GM12875 (cell line): Measurements from ENCODE around the gene WFIKKN1.

Experiments
- H3K4me3 ChIP-seq: one replicate; pipeline ENCODE4 v1.5.1; 2011; ENCODE audit warnings: low read depth, low read length, control low read depth
- TF ChIP-seq, protein P1 (sequence below): IDR thresholded peaks from 2 replicates; pipeline ENCODE4 v1.5.1; 2011; ENCODE audit warnings: low read depth, mild to moderate bottlenecking, control low read depth, inconsistent platforms, low read length, moderate library complexity, borderline replicate concordance; ENCODE audit not compliant: insufficient read depth

WFIKKN1 gene

DNA sequence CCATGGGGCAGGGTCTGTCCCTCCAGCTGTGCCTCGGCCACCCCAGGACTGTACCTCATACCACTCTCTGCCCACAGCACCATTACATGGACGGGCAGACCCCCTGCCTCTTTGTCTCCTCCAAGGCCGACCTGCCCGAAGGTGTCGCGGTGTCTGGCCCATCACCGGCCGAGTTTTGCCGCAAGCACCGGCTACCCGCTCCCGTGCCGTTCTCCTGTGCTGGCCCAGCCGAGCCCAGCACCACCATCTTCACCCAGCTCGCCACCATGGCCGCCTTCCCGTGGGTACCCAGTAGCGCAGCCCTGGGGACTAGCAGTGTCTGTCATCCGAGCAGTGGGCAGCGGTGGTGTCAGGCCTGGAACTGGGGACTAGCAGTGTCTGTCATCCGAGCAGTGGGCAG is 42.1 kb downstream of the WFIKKN1 start:
- no peak overlapping the region for H3K4me3 ChIP-seq
- TF ChIP-seq, protein P1, sequence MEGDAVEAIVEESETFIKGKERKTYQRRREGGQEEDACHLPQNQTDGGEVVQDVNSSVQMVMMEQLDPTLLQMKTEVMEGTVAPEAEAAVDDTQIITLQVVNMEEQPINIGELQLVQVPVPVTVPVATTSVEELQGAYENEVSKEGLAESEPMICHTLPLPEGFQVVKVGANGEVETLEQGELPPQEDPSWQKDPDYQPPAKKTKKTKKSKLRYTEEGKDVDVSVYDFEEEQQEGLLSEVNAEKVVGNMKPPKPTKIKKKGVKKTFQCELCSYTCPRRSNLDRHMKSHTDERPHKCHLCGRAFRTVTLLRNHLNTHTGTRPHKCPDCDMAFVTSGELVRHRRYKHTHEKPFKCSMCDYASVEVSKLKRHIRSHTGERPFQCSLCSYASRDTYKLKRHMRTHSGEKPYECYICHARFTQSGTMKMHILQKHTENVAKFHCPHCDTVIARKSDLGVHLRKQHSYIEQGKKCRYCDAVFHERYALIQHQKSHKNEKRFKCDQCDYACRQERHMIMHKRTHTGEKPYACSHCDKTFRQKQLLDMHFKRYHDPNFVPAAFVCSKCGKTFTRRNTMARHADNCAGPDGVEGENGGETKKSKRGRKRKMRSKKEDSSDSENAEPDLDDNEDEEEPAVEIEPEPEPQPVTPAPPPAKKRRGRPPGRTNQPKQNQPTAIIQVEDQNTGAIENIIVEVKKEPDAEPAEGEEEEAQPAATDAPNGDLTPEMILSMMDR, result no peak

DNA sequence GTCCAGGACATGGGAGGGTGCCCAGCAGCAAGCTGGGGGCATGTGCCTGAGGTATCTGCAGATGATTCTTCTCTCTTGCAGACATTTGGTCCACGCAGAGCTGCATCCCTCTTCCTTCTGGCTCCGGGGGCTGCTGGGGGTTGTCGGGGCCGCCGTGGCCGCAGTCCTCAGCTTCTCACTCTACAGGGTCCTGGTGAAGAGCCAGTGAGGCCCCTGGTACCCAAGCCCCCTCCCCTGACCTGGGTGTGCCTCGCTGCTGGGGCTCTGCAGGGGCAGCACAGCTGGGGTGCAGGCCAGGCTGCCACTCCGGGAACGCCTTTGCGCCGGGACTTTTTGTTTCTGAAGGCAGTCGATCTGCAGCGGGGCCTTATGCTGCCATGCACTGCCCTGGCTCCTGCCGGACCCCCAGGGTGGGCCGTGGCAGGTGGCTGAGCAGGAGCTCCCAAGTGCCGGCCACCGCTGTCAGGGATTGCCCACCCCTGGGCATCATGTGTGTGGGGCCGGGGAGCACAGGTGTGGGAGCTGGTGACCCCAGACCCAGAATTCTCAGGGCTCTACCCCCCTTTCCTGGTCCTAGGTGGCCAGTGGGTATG is 42.7 kb downstream of the WFIKKN1 start:
- TF ChIP-seq, protein P1, result no peak
- H3K4me3 ChIP-seq, result no peak overlapping the region

DNA sequence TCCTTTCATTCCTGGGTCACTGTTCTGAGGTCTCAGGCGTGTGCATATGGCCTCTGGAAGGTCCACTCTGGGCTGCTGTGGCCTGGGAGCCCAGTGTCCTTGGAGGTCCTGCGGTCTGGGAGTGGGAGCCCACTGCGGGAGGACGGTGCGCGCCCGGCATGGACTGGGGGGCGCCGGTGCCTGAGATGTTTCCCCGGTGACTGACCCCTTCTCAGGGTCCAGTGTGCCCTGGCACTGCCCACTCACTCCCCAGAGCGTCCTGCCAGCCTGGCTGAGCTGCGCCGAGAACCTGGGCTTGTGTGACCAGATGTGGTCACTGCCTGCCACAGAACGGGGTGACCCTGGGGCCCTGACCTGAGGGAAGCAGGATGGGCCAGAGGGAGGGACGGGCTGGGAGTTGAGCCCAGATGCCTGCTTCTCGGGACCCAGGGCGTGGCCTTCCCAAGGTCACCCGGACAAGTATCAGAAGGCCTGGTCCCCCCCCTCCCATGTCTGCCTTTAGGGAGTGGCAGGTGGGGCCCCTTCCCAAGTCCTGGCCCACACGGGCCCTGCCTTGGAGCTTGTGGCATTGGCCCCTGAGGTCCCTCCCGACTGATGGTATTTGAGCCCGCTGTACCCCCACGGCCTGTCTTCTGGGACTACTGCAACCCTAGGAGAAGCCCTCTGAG is 43.6 kb downstream of the WFIKKN1 start:
- H3K4me3 ChIP-seq, result no peak overlapping the region
- TF ChIP-seq, protein P1, result no peak

DNA sequence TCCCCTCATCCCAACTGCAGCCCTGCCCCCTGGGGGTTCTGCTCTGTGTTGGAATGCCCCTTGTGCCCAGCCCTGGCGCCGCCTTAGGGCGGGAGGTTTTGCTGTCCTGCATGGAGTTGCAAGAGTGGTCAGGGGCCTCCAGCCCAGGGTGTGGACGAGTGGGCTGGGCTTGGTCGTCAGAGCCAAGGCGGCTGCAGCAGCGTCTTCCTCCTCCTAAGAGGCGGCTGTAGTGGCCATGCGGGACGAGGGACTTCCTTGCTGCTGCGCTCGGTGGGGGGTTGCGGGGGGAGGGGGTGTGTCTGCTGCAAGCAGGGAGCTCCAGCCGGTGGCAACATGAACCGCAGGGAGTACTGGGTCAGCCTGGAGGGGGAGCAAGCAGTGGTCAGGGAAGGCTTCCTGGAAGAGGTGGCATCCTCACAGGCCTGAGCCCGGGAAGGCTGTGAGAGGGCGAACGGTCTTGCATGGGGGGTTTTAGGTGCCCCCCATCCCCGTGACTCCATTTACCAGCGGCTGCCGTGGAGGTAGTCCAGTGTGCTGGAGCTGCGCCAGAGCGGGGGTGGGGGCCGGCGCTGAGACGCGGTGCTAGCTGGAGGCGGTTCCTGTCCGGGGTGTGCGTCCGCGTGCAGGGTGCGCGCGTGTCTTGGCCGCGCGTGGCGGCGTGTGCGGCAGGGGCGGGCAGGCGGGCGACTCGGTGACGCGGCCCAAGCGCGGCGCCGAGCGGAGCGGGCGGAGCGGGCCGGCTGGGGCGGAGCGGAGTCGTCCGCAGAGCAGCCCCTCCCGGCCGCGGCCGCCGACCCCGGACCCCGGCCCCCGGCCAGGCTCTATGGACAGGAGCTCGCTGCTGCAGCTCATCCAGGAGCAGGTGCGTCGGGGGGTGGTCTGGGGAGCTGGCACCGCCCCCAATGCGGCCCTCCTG is 44.4 kb downstream of the WFIKKN1 start, which contains the start of gene RHBDL1:
TSS of gene RHBDL1 (plus strand) at position 704 of the 916 bp plus-strand sequence. CDS start at position 824, 120 bp downstream.
- H3K4me3 ChIP-seq, result no peak within 1 kb of the TSS
- TF ChIP-seq, protein P1, result no peak

DNA sequence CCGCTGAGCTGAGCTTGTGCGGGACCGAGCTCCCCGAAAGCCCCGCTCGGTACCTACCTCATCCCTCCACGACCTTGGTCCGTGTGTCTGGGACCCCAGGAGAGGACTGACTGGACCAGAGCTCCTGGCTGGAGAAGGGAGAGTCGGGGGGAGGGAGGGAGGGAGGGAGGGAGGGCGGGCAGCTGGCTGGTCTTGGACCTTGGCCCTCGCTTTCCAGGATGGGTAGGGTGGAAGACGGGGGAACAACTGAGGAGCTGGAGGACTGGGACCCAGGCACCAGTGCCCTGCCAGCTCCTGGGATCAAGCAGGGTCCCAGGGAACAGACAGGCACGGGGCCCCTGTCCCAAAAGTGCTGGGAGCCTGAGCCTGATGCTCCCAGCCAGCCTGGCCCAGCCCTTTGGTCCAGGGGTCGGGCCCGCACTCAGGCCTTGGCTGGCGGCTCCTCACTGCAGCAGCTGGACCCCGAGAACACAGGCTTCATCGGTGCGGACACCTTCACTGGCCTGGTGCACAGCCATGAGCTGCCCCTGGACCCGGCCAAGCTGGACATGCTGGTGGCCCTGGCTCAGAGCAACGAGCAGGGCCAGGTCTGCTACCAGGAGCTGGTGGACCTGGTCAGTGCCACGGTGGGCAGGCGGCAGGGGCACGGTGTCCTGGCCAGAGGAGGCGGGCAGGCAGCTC is 45.2 kb downstream of the WFIKKN1 start:
- TF ChIP-seq, protein P1, result no peak
- no peak overlapping the region for H3K4me3 ChIP-seq

DNA sequence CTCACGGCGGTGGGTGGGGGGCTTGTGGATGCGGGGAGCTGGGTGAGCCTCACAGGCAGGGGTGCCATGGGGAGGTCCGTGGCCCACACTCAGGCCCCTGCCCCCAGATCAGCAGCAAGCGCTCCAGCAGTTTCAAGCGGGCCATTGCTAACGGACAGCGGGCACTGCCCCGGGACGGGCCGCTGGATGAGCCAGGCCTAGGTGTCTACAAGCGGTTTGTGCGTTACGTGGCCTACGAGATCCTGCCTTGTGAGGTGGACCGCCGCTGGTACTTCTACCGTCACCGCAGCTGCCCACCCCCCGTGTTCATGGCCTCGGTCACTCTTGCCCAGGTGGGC is 45.7 kb downstream of the WFIKKN1 start:
- TF ChIP-seq, protein P1, result no peak
- no peak overlapping the region for H3K4me3 ChIP-seq
